GM23338 (cell line): ENCODE data around the gene MICA. TPM values are rescaled to one million over a fixed set of nuclear protein-coding genes. Genes with fewer than 3 reads are reported as not detected.

ENCODE experiments used
- ATAC-seq: fragments of 200-7000 bp; cut with Tn5 transposase; 3 replicates; pipeline ENCODE4 v1.9.1; 2020
- DNase-seq: peaks from one replicate; pipeline ENCODE4 v3.0.0-alpha.2; 2015; ENCODE audit warnings: low spot score
- H2AFZ ChIP-seq: fragments of 200-600 bp; sonication (generic); 2 replicates; pipeline ENCODE4 v1.8.0; 2016; ENCODE audit warnings: antibody characterized with exemption, mild to moderate bottlenecking, moderate library complexity
- H3F3A ChIP-seq: fragments of 200-600 bp; sonication (generic); replicated peaks from 2 replicates; pipeline ENCODE4 v1.8.0; 2017; ENCODE audit warnings: antibody characterized with exemption, mixed run types, low read depth
- H3K27ac ChIP-seq: fragments of 200-600 bp; sonication (generic); 2 replicates; pipeline ENCODE4 v1.6.1; 2016; ENCODE audit warnings: low read depth
- H3K27me3 ChIP-seq: fragments of 200-600 bp; sonication (generic); 2 replicates; pipeline ENCODE4 v1.8.0; 2016; ENCODE audit warnings: mild to moderate bottlenecking, mixed run types, moderate library complexity; ENCODE audit not compliant: insufficient read depth
- H3K36me3 ChIP-seq: fragments of 200-600 bp; sonication (generic); 2 replicates; pipeline ENCODE4 v1.8.0; 2016; ENCODE audit warnings: mild to moderate bottlenecking; ENCODE audit not compliant: insufficient read depth
- H3K4me1 ChIP-seq: fragments of 200-600 bp; sonication (generic); 2 replicates; pipeline ENCODE4 v1.8.0; 2016; ENCODE audit warnings: mild to moderate bottlenecking, moderate library complexity; ENCODE audit not compliant: insufficient read depth
- H3K4me2 ChIP-seq: fragments of 200-600 bp; sonication (generic); 2 replicates; pipeline ENCODE4 v1.7.1; 2017; ENCODE audit warnings: mixed run types
- H3K4me3 ChIP-seq: fragments of 200-600 bp; sonication (generic); 2 replicates; pipeline ENCODE4 v1.6.1; 2016; ENCODE audit warnings: mixed run types
- H3K79me2 ChIP-seq: fragments of 200-600 bp; sonication (generic); replicated peaks from 2 replicates; pipeline ENCODE4 v1.8.0; 2017; ENCODE audit warnings: mild to moderate bottlenecking; ENCODE audit not compliant: insufficient read depth
- H3K9me2 ChIP-seq: fragments of 200-600 bp; sonication (generic); 2 replicates; pipeline ENCODE4 v1.8.0; 2017; ENCODE audit not compliant: insufficient read depth
- H4K20me1 ChIP-seq: fragments of 200-600 bp; sonication (generic); replicated peaks from 2 replicates; pipeline ENCODE4 v1.8.0; 2017; ENCODE audit warnings: mild to moderate bottlenecking; ENCODE audit not compliant: insufficient read depth
- H3K27ac Mint-ChIP-seq: 2 replicates; pipeline ENCODE4 v1.8.0; 2020; ENCODE audit warnings: inconsistent platforms, mild to moderate bottlenecking, moderate library complexity, mixed read lengths
- H3K27me3 Mint-ChIP-seq: 3 replicates; pipeline ENCODE4 v1.8.0; 2022; ENCODE audit warnings: low read depth, mild to moderate bottlenecking, moderate library complexity, mixed read lengths, inconsistent platforms; ENCODE audit not compliant: insufficient read depth, poor library complexity
- H3K36me3 Mint-ChIP-seq: 3 replicates; pipeline ENCODE4 v1.8.0; 2021; ENCODE audit warnings: low read depth, mild to moderate bottlenecking, inconsistent platforms, moderate library complexity, mixed read lengths
- H3K4me1 Mint-ChIP-seq: 3 replicates; pipeline ENCODE4 v1.8.0; 2020; ENCODE audit warnings: mild to moderate bottlenecking, inconsistent platforms, mixed read lengths
- H3K4me3 Mint-ChIP-seq: 3 replicates; pipeline ENCODE4 v1.8.0; 2021; ENCODE audit warnings: moderate library complexity, mild to moderate bottlenecking, inconsistent platforms, mixed read lengths
- H3K9me3 Mint-ChIP-seq: 3 replicates; pipeline ENCODE4 v1.8.0; 2020; ENCODE audit warnings: moderate library complexity, mild to moderate bottlenecking, inconsistent platforms, mixed read lengths
- CREB1 ChIP-seq: fragments of 250-450 bp; sonication (Bioruptor Pico); IDR thresholded peaks from 2 replicates; pipeline ENCODE4 v1.5.0; 2020; ENCODE audit warnings: low read depth, mild to moderate bottlenecking, moderate library complexity
- EZH2phosphoT487 ChIP-seq: fragments of 200-600 bp; sonication (generic); IDR thresholded peaks from one replicate; pipeline ENCODE4 v1.8.1; 2018; ENCODE audit warnings: antibody characterized with exemption; ENCODE audit not compliant: unreplicated experiment
- JUNB ChIP-seq: IDR thresholded peaks from one replicate; pipeline ENCODE4 v1.6.1; 2016; ENCODE audit warnings: antibody characterized with exemption; ENCODE audit not compliant: unreplicated experiment
- NANOG ChIP-seq: IDR thresholded peaks from 2 replicates; pipeline ENCODE4 v1.6.1; 2016; ENCODE audit warnings: antibody characterized with exemption, borderline replicate concordance
- POLR2AphosphoS5 ChIP-seq: IDR thresholded peaks from 2 replicates; pipeline ENCODE4 v1.6.1; 2016; ENCODE audit warnings: antibody characterized with exemption, low read depth
- STAT1 ChIP-seq: IDR thresholded peaks from one replicate; pipeline ENCODE4 v1.6.1; 2016; ENCODE audit warnings: antibody characterized with exemption; ENCODE audit not compliant: unreplicated experiment
- ZNF114 ChIP-seq: fragments of 250-450 bp; sonication (Bioruptor Pico); IDR thresholded peaks from 2 replicates; pipeline ENCODE4 v1.5.0; 2020; ENCODE audit warnings: mild to moderate bottlenecking, moderate library complexity
- ZNF331 ChIP-seq: fragments of 250-450 bp; sonication (Bioruptor Pico); IDR thresholded peaks from 2 replicates; pipeline ENCODE4 v1.5.0; 2020; ENCODE audit warnings: low read depth, mild to moderate bottlenecking, moderate library complexity
- polyA plus RNA-seq: library from polyadenylated mRNA; unstranded; fragments of >200 nt; fragmentation: Nextera tagmentation; extraction: Ambion mirVana; gene quantifications from 2 replicates; pipeline ENCODE4 v1.2.1, GENCODE V29; 2016
- total RNA-seq: library from RNA; depleted of rRNA; stranded (reverse); fragments of >200 nt; shearing (Covaris generic); gene quantifications from 2 replicates; pipeline ENCODE4 v1.2.3, GENCODE V29; 2014
- TF ChIP-seq, protein P1 (sequence below): IDR thresholded peaks from 2 replicates; pipeline ENCODE4 v1.6.1; 2016; ENCODE audit warnings: antibody characterized with exemption
- TF ChIP-seq, protein P2 (sequence below), 2 experiments: fragments of 200-600 bp in 1 of 2; sonication (generic) in 1 of 2; conservative IDR thresholded peaks; 2 replicates each; pipeline versions ENCODE4 v1.5.1 to v1.6.1; 2016 to 2017; ENCODE audit warnings: antibody characterized with exemption in 2 of 2, low read depth in 2 of 2, mild to moderate bottlenecking in 2 of 2, moderate library complexity in 1 of 2
- TF ChIP-seq, protein P3 (sequence below): IDR thresholded peaks from one replicate; pipeline ENCODE4 v1.6.1; 2018; ENCODE audit warnings: antibody characterized with exemption; ENCODE audit not compliant: unreplicated experiment

The MICA gene
- total and polyA plus RNA-seq, 2 experiments from 2014 or later: 13.4 to 22.7 TPM

- TF ChIP-seq, protein P1, sequence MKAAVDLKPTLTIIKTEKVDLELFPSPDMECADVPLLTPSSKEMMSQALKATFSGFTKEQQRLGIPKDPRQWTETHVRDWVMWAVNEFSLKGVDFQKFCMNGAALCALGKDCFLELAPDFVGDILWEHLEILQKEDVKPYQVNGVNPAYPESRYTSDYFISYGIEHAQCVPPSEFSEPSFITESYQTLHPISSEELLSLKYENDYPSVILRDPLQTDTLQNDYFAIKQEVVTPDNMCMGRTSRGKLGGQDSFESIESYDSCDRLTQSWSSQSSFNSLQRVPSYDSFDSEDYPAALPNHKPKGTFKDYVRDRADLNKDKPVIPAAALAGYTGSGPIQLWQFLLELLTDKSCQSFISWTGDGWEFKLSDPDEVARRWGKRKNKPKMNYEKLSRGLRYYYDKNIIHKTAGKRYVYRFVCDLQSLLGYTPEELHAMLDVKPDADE: no peak
Measured at GRCh38 chr6:31379850-31380249, 23.5 kb upstream of the MICA start (continued).

DNA sequence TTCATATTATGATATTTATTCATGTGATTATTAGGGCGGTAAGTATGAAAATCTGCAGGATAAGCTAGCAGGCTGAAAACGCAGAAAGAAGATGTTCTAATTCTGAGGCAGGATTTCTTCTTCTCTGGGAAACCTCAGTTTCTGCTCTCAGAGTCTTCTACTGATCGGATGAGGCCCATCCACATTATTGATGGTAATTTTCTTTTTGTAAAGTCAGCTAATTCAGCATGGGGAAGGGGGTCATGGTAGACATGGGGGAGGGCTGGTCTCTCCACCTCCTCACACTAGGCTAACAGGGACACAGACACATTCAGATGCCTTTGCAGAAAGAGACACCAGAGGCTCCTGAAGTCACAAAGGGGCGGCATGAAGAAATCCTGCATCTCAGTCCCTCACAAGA, 21.7 kb upstream of the MICA start:
- ATAC-seq (no peak), DNase-seq (no peak)
- Histone ChIP-seq H3K36me3 (no peaks in the 10 kb centered on the region), H3K27me3 (no peaks in the 10 kb centered on the region), H2AFZ (no peak overlapping the region), H3K79me2 (no peaks in the 10 kb centered on the region), H3K4me3 (no peak overlapping the region), H4K20me1 (no peaks in the 10 kb centered on the region), H3K4me1 (no peaks in the 10 kb centered on the region), H3K27ac (no peak overlapping the region), H3K4me2 (no peak overlapping the region), H3F3A (no peaks in the 10 kb centered on the region), H3K9me2 (no peaks in the 10 kb centered on the region)
- TF ChIP-seq STAT1 (no peak), EZH2phosphoT487 (no peak)
- Mint-ChIP-seq H3K27ac (no peak overlapping the region), H3K36me3 (no peaks in the 10 kb centered on the region), H3K4me3 (no peak overlapping the region), H3K4me1 (0 out of 3 replicates have a peak, but pooled peaks cover under 1% of the 10 kb centered on the region), H3K9me3 (no peaks in the 10 kb centered on the region), H3K27me3 (peaks cover 8% of the 10 kb centered on the region)

DNA sequence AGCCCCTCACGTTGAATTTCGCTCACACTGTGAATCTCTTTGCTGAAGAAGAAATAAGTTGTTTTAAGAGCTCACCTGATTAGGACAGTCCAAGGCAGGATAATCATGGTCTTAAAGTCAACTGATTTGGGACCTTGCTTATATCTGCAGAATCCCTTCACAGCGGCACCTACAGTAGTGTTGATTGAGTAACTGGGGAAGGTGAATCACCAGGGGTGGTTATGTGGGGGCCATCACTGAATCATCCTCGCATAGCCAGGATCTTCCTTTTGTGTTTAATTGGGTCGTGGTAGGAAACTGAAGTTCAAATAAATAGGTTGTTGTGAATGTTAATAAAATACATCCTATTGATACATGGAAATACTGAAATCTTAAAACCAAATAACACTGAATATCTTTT, 20.2 kb upstream of the MICA start:
- Histone ChIP-seq H3K4me1 (no peaks in the 10 kb centered on the region), H3K36me3 (no peaks in the 10 kb centered on the region), H2AFZ (no peak overlapping the region), H3K27me3 (no peaks in the 10 kb centered on the region), H3K9me2 (no peaks in the 10 kb centered on the region), H4K20me1 (no peaks in the 10 kb centered on the region), H3K4me3 (no peak overlapping the region), H3K27ac (no peak overlapping the region), H3K4me2 (no peak overlapping the region), H3K79me2 (no peaks in the 10 kb centered on the region), H3F3A (no peaks in the 10 kb centered on the region)
- no peak overlapping the region for H3K27ac Mint-ChIP-seq
- H3K27me3 Mint-ChIP-seq: peaks cover 8% of the 10 kb centered on the region
- peaks cover 8% of the 10 kb centered on the region for H3K4me1 Mint-ChIP-seq
- DNase-seq (no peak), ATAC-seq (no peak)
- no peaks in the 10 kb centered on the region for H3K36me3 Mint-ChIP-seq
- H3K4me3 Mint-ChIP-seq: no peak overlapping the region
- H3K9me3 Mint-ChIP-seq: no peaks in the 10 kb centered on the region
- TF ChIP-seq, protein P1: no peak
- TF ChIP-seq, protein P2, sequence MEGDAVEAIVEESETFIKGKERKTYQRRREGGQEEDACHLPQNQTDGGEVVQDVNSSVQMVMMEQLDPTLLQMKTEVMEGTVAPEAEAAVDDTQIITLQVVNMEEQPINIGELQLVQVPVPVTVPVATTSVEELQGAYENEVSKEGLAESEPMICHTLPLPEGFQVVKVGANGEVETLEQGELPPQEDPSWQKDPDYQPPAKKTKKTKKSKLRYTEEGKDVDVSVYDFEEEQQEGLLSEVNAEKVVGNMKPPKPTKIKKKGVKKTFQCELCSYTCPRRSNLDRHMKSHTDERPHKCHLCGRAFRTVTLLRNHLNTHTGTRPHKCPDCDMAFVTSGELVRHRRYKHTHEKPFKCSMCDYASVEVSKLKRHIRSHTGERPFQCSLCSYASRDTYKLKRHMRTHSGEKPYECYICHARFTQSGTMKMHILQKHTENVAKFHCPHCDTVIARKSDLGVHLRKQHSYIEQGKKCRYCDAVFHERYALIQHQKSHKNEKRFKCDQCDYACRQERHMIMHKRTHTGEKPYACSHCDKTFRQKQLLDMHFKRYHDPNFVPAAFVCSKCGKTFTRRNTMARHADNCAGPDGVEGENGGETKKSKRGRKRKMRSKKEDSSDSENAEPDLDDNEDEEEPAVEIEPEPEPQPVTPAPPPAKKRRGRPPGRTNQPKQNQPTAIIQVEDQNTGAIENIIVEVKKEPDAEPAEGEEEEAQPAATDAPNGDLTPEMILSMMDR (conservative IDR thresholded peaks at IDR 0.05; ENCODE audit: low read depth in 2 of 2): no peak
- TF ChIP-seq ZNF331 (CRISPR knock-in tag) (no peak), POLR2AphosphoS5 (no peak), NANOG (no peak), JUNB (no peak), ZNF114 (CRISPR knock-in tag) (no peak), CREB1 (CRISPR knock-in tag) (no peak)
- TF ChIP-seq, protein P3, sequence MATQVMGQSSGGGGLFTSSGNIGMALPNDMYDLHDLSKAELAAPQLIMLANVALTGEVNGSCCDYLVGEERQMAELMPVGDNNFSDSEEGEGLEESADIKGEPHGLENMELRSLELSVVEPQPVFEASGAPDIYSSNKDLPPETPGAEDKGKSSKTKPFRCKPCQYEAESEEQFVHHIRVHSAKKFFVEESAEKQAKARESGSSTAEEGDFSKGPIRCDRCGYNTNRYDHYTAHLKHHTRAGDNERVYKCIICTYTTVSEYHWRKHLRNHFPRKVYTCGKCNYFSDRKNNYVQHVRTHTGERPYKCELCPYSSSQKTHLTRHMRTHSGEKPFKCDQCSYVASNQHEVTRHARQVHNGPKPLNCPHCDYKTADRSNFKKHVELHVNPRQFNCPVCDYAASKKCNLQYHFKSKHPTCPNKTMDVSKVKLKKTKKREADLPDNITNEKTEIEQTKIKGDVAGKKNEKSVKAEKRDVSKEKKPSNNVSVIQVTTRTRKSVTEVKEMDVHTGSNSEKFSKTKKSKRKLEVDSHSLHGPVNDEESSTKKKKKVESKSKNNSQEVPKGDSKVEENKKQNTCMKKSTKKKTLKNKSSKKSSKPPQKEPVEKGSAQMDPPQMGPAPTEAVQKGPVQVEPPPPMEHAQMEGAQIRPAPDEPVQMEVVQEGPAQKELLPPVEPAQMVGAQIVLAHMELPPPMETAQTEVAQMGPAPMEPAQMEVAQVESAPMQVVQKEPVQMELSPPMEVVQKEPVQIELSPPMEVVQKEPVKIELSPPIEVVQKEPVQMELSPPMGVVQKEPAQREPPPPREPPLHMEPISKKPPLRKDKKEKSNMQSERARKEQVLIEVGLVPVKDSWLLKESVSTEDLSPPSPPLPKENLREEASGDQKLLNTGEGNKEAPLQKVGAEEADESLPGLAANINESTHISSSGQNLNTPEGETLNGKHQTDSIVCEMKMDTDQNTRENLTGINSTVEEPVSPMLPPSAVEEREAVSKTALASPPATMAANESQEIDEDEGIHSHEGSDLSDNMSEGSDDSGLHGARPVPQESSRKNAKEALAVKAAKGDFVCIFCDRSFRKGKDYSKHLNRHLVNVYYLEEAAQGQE: no peak
